ENCODE measurements around the gene PROC.
A peak's percentile ranks its signal among the peaks of the same experiment; 100 is the strongest.
"Not testable (repeated sequence)": the region's sequence is repeated elsewhere in the genome, so short reads cannot be mapped to it uniquely, and the experiment has no call there.

Gene PROC

DNA sequence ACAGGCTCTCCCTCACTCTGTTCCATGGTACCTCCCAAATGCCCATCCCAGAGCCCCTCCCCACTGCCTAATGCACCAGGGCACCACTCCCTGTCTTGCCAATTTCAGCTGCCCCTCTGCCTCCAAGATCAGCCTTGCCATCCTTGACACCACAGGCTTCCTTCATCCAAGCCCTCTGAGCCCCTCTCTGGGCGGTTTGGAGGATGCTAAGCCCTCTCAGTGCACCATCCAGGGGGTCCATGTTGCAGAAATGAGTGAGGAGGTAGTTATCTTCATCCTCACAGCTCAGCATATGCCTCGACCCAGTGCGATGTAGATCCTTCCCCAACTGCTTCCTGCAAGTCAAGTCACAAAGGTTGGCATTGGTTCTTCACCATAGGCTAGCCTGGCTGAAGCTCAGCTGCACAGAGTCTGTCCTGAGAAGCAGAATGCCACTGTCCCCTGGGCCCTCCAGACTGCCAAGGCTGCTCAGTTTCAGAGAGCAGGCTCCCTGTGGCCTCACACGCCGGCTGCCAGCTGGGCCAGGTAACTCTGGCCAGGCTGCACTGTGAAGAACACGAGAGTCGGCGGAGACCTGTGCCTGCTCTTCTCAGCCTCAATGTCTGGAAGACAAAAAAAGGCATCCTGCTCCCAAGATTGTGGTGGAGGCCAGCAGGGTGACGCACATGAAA lies 20.5 kb upstream of the PROC start:
- DNase-seq = no peak

- DNase-seq = no peak
These were observed 20.0 kb upstream of the PROC start for GRCh38 chr2:127398239-127398590.

DNA sequence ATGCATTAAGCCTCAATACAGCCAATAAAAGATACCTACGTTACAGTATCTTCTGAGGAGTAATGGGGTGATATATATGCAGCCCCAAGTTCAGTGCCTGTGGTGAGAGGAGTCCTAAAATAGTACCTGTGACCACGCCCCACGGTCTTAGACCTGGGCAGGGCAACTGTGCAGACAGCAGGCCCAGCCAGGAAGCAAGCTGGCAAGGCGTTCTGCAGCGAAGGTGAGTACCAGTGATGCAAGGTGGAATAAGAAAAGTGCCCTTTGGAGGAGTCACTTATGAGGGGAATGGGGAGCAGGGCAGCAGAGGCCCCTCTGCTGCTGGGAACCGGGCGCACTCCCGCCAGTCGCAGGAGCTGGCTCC lies 17.7 kb upstream of the PROC start:
- no peak for DNase-seq

DNA sequence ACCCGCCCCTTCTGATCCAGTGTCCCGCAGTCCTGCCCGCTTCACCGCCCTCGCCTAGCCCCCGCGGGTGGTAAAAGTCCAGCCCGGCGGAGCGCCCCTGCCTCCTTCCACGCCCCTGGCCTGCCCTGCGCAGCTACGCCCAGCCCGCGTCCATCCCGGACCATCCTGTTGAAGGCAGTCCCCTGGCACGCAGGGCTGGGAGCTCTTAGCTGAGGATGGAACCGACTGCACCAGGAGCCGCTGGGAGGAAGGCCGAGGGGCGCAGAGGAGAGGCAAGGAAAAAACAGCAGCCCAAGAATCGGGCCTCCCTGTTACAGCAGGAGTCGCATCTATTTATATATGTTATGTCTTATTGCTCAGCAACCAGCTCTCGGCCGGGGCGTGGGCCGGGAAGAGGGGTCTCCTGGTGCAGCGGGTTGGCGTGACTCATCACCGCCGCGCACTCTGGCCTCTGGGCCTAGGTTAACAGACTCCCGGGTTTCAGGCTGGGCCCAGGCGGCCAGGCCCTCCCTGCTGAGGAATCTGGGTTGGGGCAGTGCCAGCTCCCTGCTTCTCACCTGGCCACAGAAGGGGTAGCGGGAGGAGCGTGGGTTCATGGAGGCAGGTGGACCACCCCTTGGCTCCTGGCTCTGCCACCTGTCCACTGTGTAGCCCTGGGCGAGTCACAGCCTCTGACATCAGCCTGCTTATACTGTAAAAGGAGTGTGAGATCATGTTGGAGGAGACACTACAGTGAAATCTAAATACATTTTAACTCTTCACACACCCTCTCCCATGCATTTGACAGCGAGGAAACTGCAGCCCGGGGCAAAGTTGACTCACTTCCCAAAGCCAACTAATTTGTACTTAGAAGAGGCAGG lies 17.1 kb upstream of the PROC start:
- DNase-seq = no peak

DNA sequence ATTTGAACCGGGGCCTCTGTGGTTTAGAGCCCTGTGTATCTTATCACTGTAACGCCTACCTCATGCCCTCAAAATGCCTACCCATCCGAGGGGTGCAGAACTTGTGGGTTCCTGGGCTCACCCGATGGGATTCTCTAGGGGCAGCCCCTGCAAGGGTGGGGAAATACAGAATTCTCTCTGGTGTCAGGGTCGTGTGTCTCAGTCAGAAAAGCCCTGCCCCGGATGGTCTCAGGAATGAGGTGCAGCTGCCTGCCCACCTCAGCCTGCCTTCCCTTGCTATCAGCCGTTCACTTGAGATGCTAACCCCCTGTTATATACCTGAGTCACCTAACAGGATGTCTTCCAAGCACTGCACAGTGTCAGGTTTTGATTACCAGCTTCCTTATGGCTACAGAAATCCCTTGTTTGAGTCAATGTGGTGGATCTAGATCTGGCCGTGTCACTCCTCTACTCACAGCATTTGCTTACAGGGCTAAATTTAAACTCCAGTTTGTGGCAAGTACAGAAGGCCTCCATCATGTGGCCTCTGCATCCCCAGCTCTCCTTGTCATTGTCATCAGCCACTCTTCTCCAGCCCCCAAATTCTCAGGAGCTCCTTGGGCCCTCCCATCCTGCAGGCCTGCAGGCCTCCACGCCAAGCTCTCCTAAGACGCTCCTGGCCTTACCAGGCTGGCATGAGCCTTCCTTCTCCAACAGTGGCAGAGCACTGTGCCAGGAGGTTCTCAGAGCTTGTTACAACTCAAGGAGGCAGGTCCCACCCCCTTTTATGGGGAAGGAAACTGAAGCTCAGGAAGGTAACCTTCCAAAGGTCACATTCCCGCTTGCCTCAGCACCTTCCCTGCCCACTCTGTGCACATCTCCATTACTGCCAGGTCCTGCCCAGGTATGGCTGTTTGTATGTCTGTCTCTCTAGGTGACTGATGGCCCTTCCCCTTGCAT lies 16.2 kb upstream of the PROC start:
- no peak for DNase-seq

- no peak for DNase-seq
These were observed 14.8 kb upstream of the PROC start for GRCh38 chr2:127403460-127403859.

GRCh38 chr2:127404466-127405254 lies 13.6 kb upstream of the PROC start:
- no peak for DNase-seq

GRCh38 chr2:127405255-127405610 lies 13.0 kb upstream of the PROC start:
- DNase-seq = no peak

DNA sequence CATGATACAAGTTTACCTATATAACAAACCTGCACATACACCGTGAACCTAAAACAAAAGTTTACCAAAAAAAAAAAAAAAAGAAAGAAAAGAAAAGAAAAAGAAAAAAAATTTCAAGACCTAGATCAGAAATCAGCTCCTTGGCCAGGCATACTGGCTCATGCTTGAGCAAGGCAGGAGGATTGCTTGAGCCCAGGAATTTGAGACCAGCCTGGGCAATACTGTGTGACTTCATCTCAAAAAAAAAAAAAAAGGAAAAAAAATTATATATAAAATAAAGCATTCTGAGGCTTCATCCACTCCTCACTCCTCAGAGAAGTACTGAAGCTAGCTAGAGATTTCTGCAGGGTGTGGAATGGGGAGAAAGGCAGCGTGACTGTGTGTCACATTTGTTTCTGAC lies 11.8 kb upstream of the PROC start:
- DNase-seq = no peak

GRCh38 chr2:127407091-127407490 lies 11.1 kb upstream of the PROC start:
- no peak for DNase-seq

DNA sequence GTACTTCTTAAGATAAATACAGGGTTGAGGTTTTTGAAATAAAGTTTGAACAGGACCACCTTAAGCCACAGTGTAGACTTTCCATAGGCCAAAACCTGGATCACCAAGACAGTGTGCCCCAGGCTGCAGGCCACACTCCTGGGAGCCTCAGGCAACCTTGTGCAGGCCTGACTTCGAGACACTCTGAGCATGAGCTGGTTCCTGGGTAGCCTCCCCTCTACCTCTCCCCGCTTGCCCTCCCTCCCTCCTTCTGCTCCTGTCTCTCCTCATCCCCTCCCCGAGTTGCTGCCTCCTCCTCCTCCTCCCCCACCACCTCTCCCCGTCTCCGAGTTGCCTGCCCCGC lies 10.6 kb upstream of the PROC start:
- no peak for DNase-seq

- DNase-seq = peak; percentile 54
These were observed 10.0 kb upstream of the PROC start for GRCh38 chr2:127408004-127408806.

DNA sequence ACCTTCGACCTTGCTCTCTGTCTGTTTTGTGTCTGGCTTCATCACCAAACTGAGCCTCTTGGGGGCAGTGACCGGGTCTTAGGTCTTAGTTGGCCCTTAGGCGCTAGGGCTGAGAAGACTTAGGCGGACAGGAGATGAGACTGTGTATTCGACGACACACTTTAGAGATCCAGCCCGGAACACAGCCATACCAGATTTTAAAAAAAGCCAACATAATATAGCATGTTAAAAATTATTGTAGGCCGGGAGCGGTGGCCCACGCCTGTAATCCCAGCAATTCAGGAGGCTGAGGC lies 9.5 kb upstream of the PROC start:
- DNase-seq = no peak

- not testable (repeated sequence) for DNase-seq
These were observed 8.5 kb upstream of the PROC start for GRCh38 chr2:127409716-127410115.

GRCh38 chr2:127410871-127411652 lies 7.2 kb upstream of the PROC start:
- DNase-seq = peak; percentile 34

- DNase-seq = peak; percentile 33
These were observed 6.4 kb upstream of the PROC start for GRCh38 chr2:127411653-127412369.

GRCh38 chr2:127413200-127413599 lies 5.0 kb upstream of the PROC start:
- no peak for DNase-seq

DNA sequence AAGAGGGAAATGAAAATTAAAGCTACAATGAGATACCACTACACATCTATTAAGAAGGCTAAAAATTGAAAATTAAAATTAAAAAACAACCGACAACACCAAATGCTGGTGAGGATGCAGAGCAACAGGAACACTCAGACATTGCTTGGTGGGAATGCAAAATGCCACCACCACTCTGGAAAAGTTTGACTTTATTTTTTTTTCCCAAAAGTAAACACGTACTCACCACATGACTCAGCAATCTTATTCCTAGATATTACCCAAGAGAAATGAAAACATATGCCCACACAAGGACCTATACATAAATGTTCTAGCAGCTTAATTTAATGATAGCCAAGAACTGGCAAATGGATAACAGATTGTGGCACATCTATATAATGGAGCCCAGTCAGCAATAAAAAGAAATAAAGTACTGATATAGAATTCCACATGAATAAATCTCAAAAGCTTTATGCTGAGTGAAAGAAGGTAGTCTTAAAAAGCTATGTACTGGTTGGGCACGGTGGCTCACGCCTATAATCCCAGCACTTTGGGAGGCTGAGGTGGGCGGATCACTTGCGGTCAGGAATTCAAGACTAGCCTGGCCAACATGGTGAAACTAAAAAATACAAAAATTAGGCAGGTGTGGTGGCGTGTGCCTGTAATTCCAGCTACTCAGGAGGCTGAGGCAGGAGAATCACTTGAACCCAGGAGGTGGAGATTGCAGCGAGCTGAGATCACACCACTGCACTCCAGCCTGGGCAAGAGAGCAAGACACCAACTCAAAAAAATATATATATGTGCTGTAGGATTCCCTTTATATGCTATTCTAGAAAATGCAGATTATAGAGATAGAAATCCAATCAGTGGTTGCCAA lies 4.2 kb upstream of the PROC start:
- no peak for DNase-seq

Measured in NCI-H1694 (cell line).